HG02884 (cell line): ENCODE results near the gene METTL5.
"Not testable (repeated sequence)": the region's sequence is repeated elsewhere in the genome, so short reads cannot be mapped to it uniquely, and the experiment has no call there.

Experiments used
- ATAC-seq: cut with Tn5 transposase; IDR thresholded peaks from one replicate; pipeline ENCODE4 v1.9.1; 2021; ENCODE audit warnings: mild to moderate bottlenecking, moderate library complexity; ENCODE audit not compliant: unreplicated experiment

Gene METTL5

GRCh38 chr2:169834401-169834800, 9.7 kb upstream of the METTL5 start:
- no peak for ATAC-seq

GRCh38 chr2:169828141-169828811, 3.6 kb upstream of the METTL5 start:
- ATAC-seq, result no peak

- peak; percentile 74 for ATAC-seq
Observed at GRCh38 chr2:169827272-169828140, 2.8 kb upstream of the METTL5 start, which contains the start of gene UBR3. Gene UBR3 (plus strand): TSS chr2:169827454. CDS start chr2:169827508, 54 bp downstream.

GRCh38 chr2:169823996-169824372, 721 bp downstream of the METTL5 start:
- ATAC-seq, result no peak

- no peak for ATAC-seq
Observed at GRCh38 chr2:169822785-169823392, 1.8 kb downstream of the METTL5 start.

GRCh38 chr2:169822036-169822435, 2.7 kb downstream of the METTL5 start:
- ATAC-seq, result no peak

- ATAC-seq, result not testable (repeated sequence)
Observed at GRCh38 chr2:169820101-169820500, 4.6 kb downstream of the METTL5 start.

GRCh38 chr2:169819106-169819505, 5.6 kb downstream of the METTL5 start:
- no peak for ATAC-seq

- ATAC-seq, result no peak
Observed at GRCh38 chr2:169818241-169818640, 6.5 kb downstream of the METTL5 start.

GRCh38 chr2:169817369-169817768, 7.3 kb downstream of the METTL5 start:
- ATAC-seq, result not testable (repeated sequence)

- not testable (repeated sequence) for ATAC-seq
Observed at GRCh38 chr2:169816961-169817360, 7.7 kb downstream of the METTL5 start.

GRCh38 chr2:169815849-169816248, 8.9 kb downstream of the METTL5 start:
- ATAC-seq, result no peak

GRCh38 chr2:169808221-169808620, 16.5 kb downstream of the METTL5 start:
- no peak for ATAC-seq

- ATAC-seq, result no peak
Observed at GRCh38 chr2:169806586-169806985, 18.1 kb downstream of the METTL5 start.

GRCh38 chr2:169803480-169803879, 21.2 kb downstream of the METTL5 start:
- ATAC-seq, result no peak

- ATAC-seq, result peak; percentile 96
Observed at GRCh38 chr2:169798718-169799592, 25.8 kb downstream of the METTL5 start, which contains the start of gene SSB. Gene SSB (plus strand): TSS chr2:169798871. CDS start chr2:169800961, 2,090 bp downstream.

GRCh38 chr2:169798397-169798717, 26.3 kb downstream of the METTL5 start:
- ATAC-seq, result peak; percentile 2

- no peak for ATAC-seq
Observed at GRCh38 chr2:169797601-169798000, 27.1 kb downstream of the METTL5 start.

GRCh38 chr2:169796441-169796840, 28.3 kb downstream of the METTL5 start:
- no peak for ATAC-seq

GRCh38 chr2:169795181-169795580, 29.5 kb downstream of the METTL5 start:
- no peak for ATAC-seq

GRCh38 chr2:169790581-169790980, 34.1 kb downstream of the METTL5 start:
- no peak for ATAC-seq
